Measurements from ENCODE around the gene TMEM131.

DNA sequence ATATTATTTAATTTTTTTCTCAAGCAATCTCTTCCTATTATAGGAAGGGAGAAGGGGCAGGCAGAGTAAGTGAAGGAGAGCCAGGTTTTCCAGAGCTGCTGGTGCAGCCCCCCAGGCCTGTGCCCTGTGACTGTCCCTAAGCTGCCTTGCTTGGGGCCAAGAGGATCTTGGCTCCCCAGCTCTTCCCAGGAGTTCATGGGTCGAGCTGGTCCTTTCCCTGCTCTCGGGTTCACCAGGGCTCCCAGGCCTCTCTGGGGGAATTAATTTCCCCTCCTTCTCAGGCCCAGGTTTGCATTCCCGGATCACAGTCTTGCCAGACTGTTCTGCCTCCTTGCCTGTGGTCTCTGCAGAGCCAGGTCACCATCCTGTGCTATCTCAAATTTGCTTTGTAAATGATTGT is 12.7 kb upstream of the TMEM131 start:
- TF ChIP-seq, protein P1, sequence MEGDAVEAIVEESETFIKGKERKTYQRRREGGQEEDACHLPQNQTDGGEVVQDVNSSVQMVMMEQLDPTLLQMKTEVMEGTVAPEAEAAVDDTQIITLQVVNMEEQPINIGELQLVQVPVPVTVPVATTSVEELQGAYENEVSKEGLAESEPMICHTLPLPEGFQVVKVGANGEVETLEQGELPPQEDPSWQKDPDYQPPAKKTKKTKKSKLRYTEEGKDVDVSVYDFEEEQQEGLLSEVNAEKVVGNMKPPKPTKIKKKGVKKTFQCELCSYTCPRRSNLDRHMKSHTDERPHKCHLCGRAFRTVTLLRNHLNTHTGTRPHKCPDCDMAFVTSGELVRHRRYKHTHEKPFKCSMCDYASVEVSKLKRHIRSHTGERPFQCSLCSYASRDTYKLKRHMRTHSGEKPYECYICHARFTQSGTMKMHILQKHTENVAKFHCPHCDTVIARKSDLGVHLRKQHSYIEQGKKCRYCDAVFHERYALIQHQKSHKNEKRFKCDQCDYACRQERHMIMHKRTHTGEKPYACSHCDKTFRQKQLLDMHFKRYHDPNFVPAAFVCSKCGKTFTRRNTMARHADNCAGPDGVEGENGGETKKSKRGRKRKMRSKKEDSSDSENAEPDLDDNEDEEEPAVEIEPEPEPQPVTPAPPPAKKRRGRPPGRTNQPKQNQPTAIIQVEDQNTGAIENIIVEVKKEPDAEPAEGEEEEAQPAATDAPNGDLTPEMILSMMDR (conservative IDR thresholded peaks at IDR 0.05): no peak
- TF ChIP-seq EZH2 (IDR thresholded peaks at IDR 0.05; ENCODE audit: low read depth): no peak

Data from PC-9 (cell line).